ENCODE results near the gene MKRN2. TPM values are rescaled to one million over a fixed set of nuclear protein-coding genes. Genes with fewer than 3 reads are reported as not detected.

Gene MKRN2
- total RNA-seq, 1 donor from 2014 or later: 21.7 TPM

- ATAC-seq (no peak), DNase-seq (no peak)
- Histone ChIP-seq H3K4me1 (no peaks in the 10 kb centered on the region), H3K4me3 (no peak overlapping the region), H3K9me3 (no peaks in the 10 kb centered on the region), H3K27ac (no peak overlapping the region), H3K27me3 (ENCODE audit: low read depth) (no peaks in the 10 kb centered on the region), H3K36me3 (no peaks in the 10 kb centered on the region)
- intact Hi-C loops (cut with DNase I): no loop called here
- no peak for TF ChIP-seq CTCF (IDR thresholded peaks at IDR 0.05)
Observed at GRCh38 chr3:12544652-12545472, 12.0 kb upstream of the MKRN2 start.

- H3K36me3 ChIP-seq: no peaks in the 10 kb centered on the region
- no peak for TF ChIP-seq CTCF (IDR thresholded peaks at IDR 0.05)
- H3K4me1 ChIP-seq: no peaks in the 10 kb centered on the region
- no peaks in the 10 kb centered on the region for H3K27me3 ChIP-seq (ENCODE audit: low read depth)
- H3K4me3 ChIP-seq: no peak within 1 kb of the TSS
- DNase-seq (no peak), ATAC-seq (peak; percentile 66 to 74)
- no peak within 1 kb of the TSS for H3K27ac ChIP-seq
- intact Hi-C loops (cut with DNase I): no loop called here
- H3K9me3 ChIP-seq: no peaks in the 10 kb centered on the region
Observed at GRCh38 chr3:12545473-12545791, 11.5 kb upstream of the MKRN2 start, which contains the start of gene MKRN2OS. TSS of gene MKRN2OS (minus strand) at chr3:12545499. CDS start at chr3:12545464, 35 bp downstream.

- no peak for ATAC-seq
Observed at GRCh38 chr3:12549971-12550760, 6.7 kb upstream of the MKRN2 start.

GRCh38 chr3:12553921-12554391, 2.9 kb upstream of the MKRN2 start:
- intact Hi-C loops (cut with DNase I): no loop called here
- H3K27ac ChIP-seq: no peak overlapping the region
- DNase-seq (peak; percentile 49), ATAC-seq (no peak)
- no peaks in the 10 kb centered on the region for H3K36me3 ChIP-seq
- H3K9me3 ChIP-seq: no peaks in the 10 kb centered on the region
- H3K4me3 ChIP-seq: peak overlapping the region; percentile 45
- TF ChIP-seq CTCF (IDR thresholded peaks at IDR 0.05): no peak
- peaks cover 25% of the 10 kb centered on the region for H3K27me3 ChIP-seq (ENCODE audit: low read depth)
- H3K4me1 ChIP-seq: peaks cover 23% of the 10 kb centered on the region

More at GRCh38 chr3:12549971-12550760, 6.7 kb upstream of the MKRN2 start:
- no peak for DNase-seq
- H3K27ac ChIP-seq: no peak overlapping the region
- no peaks in the 10 kb centered on the region for H3K4me1 ChIP-seq
- H3K9me3 ChIP-seq: no peaks in the 10 kb centered on the region
- H3K27me3 ChIP-seq (ENCODE audit: low read depth): peaks cover 25% of the 10 kb centered on the region
- no peaks in the 10 kb centered on the region for H3K36me3 ChIP-seq
- intact Hi-C loops (cut with DNase I): no loop called here
- no peak overlapping the region for H3K4me3 ChIP-seq
- TF ChIP-seq CTCF (IDR thresholded peaks at IDR 0.05): no peak

- intact Hi-C loops (cut with DNase I): no loop called here
- H3K4me1 ChIP-seq: peaks cover 43% of the 10 kb centered on the region
Observed at GRCh38 chr3:12556314-12556689, 585 bp upstream of the MKRN2 start.

More at GRCh38 chr3:12556314-12556689, 585 bp upstream of the MKRN2 start:
- Histone ChIP-seq H3K9me3 (no peaks in the 10 kb centered on the region), H3K27ac (peak overlapping the region; percentile 97), H3K36me3 (no peaks in the 10 kb centered on the region), H3K4me3 (peak overlapping the region; percentile 82), H3K27me3 (ENCODE audit: low read depth) (peaks cover 25% of the 10 kb centered on the region)
- ATAC-seq (peak; percentile 2 to 23), DNase-seq (no peak)
- TF ChIP-seq CTCF (IDR thresholded peaks at IDR 0.05): no peak

Measured in lower lobe of right lung (tissue), 2 donors.